Glomerular visceral epithelial cell (primary cell): ENCODE measurements around the gene PPP6R2.

ENCODE experiments used
- DNase-seq: peaks from one replicate; pipeline ENCODE4 v3.0.0-alpha.2; 2016; ENCODE audit errors: extremely low spot score

Gene PPP6R2

DNA sequence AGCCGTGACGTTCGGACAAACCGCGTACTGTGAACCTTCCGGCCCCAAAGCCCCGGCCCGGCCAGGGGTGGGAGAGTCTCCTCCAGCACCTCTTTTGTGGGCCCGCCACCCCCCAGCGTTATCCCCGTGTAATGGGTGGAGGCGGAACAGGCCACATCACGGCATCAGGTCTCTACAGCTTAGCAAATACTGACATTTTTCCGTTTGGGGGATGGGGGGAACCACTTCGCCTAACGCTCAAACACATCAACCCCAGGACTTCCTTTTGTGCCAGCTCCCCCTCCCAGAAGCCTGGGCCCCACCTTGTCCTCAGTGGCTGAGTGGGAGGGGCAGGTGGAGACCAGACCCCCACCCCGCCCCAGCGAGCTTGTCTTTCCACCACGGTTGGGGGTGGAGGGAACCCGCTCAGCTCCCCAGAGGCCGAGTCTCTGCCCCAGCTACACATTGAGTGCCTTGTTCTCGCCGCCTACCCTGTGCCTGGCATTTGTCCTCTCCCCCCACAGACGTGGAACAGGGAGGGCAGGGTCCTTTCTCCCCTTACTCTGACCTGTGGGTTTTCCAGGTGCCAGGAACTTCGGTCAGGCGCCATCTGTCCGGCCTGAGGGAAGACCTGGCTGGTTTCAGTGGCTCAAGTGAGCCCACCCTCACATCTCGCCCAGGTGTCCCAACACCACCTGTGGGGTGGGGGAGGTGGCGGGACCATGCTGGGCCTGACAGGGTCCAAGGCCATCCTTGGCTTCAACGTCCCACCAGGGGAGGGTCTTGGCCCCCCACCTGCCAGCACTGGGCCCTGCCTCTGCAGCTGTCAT, 102.1 kb downstream of the PPP6R2 start:
- DNase-seq: no peak

DNA sequence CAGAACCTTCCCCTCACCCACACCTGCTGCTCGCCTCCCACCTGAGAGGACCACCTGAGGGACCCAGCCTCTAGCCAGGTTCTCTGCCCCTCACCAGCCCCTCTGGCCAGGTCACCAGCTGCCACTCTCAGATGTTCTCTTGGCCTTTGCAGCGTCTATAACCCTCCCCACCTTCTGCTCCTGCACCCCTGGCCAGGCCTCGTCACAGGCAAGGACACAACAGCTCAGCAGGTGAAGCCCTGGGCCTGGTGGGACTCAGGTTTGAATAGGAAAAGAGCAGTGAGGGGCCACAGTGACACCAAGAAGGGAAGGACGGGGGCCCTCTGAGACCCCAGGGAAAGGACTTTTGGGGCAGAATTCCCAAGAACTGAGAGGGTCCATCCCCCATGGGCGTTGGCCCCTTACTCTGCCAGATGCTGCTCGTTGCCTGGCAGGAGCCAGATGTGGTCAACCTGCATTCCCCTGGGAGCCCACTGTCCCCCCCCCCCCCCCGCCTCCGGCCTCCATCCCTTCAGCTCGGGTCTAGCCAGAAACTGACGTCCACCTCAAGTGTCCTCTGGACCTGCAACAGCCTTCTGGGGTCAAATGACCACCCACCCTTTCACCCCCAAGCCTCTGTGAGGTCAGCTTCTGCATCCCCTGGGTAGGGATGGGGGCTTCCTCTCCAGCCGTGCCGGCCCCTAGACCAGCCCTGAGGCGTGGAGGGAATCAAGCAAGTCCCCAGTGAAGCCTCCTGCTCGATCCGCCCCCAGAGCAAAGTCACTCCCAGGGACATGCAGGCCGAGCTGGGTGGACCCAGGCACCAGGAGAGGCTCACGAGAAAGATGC, 103.0 kb downstream of the PPP6R2 start:
- no peak for DNase-seq

DNA sequence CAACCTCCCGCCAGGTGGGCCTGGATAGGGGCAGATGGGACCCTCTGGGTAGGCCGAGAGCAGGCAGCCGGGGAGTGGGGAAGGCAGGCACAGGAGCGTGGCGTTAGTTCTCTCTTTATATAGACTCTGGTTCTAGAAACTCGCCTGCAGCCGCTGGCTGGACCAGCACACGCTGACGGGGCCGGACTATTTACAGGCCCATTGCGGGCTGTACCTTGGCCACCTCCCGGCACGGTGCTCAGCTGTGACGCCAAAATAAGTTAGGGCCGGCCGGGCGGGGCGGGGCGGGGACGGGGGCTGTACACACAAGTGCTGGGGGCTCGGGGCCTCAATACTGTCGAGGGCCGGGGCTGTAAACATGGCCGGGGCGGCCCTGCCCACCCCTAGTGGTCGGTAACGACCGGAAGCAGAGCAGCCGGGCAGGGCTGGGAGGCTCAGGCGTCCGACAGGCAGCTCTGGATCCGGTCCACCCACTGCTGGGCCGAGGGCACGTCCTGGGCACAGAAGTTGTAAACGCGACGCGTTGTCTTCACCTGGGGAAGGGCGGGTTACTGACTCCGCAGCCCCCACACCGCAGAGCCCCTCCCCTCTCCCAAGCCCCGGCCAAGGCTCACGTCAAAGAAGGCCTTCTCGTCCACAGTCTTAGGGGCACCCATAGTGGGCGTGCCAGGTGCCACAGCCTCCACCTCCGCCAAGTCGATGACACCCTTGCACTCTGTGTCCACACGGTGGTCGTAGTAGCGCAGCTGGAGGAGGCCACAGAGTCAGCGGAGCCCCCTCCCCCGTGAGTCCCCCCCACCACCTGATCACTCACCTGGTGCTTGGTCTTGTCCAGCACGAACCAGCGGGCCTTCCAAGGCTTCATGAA, 103.8 kb downstream of the PPP6R2 start:
- no peak for DNase-seq

DNA sequence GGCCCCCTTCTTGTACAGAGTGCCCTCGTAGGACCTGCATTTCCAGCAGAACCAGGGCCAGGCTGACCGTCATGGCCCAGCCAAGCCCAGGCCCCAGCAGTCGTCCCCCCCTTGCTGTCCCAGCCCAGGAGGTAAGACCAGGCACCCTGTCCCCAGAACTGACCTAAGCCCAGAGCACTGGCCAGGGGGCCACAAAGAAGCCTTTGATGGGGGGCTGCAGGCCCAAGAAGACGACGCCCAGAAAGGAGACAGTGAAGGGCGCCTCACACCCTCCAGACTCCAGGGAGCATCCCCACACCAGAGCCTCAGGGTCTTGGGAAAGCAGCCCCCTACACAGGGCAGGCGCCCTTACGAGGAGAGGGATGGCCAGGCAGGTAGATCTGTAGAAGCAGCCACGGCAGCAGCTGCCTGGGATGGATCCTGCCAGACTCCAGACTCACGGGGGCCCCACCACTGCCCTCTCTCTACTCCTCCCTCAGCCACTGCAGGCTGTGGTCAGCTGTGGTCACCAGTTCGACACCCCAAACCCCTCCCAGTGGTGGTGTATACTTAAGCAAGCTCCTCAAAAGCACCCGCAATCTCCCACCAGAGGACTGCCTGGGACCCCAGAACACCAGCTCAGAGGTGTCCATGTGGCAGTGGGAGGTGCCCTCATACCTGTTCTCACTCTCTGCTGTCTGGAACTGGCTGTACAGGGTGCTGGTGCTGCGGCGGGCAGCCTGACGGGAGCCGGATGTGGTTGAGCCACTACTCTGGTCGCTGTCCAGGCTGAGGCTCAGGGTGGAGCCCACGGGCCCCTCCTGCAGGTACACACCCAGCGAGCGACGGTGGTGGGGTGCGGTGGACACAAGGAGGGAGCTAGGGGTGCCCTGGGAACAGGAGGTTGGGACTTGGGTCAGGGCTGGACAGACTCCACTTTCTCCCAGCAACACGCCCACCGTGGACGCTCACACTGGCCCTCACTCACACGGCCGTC, 104.7 kb downstream of the PPP6R2 start:
- no peak for DNase-seq

DNA sequence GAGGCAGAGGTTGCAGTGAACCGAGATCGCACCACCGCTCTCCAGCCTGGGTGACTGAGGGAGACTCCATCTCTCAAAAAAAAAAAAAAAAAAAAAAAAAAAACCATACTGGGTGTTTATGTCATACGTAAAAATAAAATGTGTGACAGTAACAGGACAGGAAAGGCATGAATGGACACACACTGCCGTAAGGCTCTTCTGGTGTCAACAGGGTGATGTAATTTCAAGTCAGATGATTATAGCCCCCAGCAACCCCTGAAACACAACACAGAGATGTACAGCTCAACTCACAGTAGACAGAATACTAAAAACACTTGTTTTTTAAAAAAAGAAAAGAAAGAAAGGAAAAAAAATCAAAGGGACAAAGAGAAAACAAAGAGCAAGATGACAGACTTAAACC, 109.5 kb downstream of the PPP6R2 start:
- no peak for DNase-seq

DNA sequence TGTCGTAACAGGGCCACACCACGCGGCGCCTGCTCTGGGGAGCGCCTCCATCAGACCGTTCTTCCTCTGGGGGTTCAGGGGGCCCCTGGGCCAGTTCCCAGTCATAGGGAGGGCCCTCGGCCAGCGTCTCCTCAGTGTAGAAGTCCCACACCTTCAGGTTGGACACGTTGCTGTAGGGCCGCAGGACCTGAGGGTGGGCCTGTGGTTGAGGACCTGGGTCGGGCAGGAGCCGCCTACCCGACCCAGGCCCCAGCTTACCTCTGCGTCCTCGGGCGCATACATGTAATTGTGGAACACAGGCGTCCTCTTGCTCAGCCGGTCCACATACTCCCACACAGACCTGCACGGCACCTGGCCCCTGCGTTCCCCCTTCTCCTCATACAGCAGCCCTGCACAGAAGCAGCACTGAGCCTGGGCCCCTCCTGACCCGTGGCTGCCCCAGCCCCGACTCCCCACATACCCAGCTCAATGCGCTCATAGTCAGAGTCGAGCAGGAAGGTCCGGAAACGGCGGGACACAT, 111.5 kb downstream of the PPP6R2 start:
- DNase-seq: no peak

DNA sequence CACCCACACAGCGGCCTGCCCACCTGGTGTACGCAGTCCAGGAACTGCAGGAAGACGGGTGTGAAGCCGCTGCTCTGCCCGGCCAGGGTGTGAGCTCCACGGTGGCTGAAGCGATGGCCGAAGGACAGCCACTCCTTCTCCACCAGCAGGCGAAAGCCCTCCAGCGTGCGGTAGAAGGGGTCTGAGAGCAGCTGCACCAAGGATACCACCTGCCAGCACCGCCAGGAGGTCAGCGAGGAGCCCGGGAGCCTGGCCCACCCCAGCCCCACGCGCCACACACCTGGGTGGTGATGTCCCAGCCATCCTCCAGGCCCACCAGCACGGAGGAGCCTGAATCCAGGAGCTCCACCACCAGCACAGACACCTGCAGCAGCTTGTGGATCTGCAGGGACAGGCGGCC, 112.1 kb downstream of the PPP6R2 start:
- no peak for DNase-seq

DNA sequence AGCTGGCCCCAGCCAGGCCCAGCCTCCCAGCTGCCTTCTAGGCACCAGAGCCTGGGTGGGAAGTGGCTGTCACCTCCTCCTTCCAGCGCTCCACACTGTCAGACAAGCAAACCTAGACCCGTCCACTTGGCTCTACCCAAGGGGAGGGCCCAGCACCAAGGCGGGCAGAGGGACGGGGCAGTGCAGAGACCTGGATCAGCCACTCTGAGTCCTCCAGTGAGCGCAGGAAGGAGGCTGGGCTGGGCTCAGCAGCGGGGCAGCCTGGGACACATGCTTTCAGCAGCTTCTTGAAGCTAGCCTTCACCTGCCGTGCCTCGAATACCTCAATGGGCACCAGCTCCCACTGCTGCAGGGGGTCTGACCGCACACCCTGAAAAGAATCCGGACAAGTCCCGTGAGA, 112.9 kb downstream of the PPP6R2 start:
- no peak for DNase-seq

DNA sequence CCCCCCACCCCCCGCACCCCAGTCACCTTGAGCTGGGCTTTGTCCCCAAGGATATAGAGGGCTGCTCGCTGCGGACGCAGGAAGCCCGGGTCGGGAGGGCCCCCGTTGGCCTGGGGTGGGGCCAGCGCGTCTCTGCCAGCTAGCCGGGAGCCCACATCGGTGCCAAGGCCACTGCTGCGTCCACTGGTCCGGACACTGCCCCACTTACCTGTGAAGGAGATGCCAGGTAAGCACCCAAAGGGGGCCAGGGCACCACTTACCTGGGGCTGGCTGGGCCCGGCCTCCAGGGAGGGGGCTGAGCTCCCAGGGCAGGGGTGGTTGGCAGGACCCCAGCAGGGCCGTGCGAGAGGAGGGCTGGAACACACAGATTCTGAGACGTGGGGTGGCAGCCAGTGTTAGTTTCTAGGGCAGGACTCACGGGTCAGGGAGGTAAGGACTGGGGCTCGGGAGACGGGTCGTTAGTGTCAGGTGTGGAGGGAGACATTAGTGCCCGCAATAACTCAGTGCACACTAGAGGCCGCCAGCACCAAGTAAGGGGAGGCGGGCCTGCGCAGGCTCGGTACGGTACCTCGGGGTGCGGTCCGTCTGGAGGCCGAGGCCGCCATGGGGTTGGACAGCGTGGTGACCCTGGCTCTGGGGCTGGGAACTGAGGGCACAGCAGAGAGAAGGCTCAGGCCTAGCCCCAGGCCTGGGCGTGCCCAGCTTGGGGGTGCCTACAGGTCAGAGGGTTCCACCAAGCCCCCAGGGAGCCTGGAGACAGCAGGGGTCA, 113.5 kb downstream of the PPP6R2 start:
- no peak for DNase-seq

DNA sequence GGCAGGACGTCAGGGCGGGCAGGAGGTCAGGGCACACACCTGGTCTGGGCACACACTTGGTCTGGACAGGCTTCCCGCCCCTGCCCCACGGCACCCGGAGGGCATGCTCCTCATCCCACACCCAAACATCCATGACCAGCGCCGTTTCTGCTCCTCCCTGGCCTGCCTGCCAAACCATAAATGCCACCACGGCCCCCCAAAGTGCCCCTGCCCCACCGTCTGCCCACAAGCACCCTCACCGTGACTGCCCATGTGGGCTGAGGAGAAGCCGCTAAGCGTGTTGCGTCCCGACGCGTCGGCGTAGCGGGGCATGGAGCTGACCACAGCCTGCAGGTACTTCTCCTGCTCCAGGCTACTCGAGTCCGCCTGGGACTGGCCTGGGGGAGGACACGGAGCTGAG, 115.9 kb downstream of the PPP6R2 start:
- DNase-seq: no peak

DNA sequence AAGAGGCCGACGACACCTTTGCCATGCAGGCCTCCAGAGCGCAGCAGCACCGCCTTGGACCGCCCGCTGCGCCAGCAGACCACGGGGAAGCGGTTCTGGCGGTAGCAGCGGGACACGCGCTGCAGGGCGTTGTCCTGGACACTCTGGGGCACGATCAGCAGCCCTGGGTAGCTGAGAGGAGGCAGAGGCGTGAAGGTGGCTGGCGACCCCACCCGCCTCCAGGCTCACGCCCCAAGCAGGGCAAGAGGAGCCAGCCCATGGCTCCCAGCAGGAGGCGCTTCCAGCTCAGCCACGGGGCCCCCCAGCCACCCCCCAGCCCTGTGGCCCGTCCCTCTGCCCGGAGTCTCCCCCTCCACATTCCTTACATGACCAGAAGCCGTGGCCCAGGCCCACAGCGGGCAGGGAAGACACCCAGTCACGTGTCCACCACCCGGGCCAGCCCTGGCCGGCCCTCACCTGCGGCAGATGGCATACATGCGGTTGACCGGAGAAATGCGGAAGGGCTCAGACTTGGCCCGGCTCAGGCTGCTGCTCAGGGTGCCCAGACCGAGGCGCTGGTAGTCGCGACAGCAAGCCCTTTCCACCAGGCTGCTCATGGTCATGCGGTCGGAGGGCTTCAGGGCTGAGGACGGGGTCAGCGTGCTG, 116.5 kb downstream of the PPP6R2 start:
- DNase-seq: no peak

DNA sequence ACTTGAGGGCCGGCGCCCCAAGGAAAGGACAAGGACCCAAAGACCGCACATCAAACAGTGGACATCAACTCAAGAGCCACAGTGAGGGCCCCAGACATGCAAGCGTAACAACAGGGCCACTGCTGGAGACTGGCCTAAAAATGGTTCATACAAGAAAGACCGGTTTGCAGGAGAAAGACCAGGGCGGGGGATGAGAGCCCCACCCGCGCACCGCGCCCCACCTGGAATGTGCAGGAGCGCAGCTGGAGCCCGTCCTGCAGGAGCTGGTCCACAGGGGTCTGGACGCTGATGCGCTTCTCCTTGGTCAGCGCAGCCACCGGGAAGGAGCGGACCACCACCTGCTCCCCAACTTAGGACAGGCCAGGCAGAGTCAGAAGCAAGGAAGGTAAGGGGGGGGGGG, 117.8 kb downstream of the PPP6R2 start:
- DNase-seq: no peak

DNA sequence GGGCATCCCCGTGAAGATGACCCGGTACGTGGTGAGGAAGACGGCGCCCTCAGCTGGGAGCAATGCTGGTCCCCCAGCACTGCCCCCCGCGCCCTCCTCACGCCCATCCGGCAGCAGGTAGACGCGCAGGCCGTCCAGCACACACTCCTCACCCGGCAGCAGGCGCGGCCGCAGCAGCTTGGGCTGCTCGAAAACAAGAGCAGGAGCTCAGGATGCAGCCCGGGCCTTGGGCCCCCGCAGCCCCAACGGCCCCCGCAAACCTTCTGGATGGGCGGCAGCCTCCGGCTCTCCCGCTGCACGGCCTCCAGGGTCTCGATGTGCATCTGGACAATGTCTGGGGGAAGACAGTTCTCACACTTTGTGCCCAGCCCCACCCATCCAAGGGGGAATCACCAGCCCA, 118.4 kb downstream of the PPP6R2 start:
- no peak for DNase-seq

DNA sequence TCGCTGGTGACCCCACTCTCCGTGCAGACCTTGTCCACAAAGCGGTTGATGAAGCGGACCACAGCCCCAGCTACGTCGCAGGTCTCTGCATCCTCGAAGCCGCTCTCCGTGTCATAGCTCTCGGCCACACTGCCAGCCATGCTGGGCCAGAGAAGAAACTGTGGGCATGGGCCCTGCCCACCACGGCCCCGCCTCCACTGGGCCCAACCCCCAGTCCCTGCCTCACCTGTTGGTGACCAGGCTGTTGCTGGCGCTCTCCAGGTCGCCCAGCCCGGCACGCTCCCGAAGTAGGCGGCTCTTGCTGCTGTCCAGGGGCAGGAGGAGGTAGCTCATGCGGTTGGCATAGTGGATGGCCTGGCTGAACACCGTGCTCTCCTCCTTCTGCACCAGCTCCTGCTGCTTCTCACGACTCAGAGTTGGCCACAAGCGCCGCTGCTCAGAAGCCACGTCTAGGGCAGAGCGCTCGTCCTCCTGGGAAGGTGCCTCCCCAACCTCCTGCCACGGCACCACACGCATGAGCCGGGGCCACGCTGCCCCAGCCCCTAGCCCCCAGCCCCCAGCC, 118.9 kb downstream of the PPP6R2 start:
- no peak for DNase-seq

DNA sequence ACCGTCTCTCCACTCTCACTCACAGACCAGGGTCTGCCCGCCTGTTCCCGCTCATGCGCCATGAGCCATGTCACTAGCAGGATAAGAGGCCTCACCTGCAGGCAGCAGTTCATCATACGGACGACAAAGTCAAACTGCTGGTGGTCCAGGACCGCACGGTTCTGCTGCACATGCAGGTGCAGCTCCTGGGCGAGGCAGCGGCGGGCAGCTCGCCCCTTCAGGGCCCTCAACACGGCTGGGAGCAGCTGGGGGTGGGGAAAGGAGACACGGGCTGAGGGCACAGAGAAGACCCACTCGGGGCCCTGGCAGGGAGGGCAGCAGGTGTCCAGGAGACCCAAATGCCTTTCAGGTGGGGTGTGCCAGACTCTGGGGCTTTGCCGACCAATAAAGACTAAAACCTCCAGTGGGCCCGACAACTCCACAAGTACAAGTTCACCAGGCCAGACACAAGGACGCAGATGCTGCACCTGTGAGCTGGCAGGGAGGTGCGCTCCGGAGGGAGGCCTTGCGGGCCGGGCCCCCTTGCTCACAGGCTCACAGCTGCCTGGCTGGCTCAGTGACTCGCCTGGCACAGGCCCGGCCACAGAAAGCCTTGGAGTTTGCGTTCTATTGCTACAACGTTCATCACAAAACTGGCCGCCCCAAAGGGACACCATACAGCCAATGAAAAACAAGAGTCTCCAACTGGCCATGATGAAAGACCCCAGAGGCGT, 120.2 kb downstream of the PPP6R2 start:
- no peak for DNase-seq

DNA sequence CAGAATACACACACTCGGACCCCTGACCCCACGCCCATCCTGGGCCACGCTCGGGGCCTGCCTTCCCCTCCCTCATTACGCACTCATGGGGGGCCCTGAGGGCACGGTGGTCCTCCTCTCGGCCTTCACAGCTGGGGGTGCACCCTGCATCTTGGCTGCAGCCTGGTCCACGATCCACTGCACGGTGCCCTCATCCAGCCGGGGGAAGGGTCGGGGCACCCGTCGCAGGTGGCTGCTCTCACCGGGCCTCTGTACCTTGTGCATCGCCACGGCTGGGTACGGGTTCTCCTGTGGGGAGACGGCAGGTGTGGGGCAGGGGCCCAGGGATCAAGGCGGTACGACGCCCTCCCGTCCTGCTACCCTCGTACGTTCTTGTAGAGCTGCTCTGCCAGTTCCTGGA, 121.3 kb downstream of the PPP6R2 start:
- no peak for DNase-seq

DNA sequence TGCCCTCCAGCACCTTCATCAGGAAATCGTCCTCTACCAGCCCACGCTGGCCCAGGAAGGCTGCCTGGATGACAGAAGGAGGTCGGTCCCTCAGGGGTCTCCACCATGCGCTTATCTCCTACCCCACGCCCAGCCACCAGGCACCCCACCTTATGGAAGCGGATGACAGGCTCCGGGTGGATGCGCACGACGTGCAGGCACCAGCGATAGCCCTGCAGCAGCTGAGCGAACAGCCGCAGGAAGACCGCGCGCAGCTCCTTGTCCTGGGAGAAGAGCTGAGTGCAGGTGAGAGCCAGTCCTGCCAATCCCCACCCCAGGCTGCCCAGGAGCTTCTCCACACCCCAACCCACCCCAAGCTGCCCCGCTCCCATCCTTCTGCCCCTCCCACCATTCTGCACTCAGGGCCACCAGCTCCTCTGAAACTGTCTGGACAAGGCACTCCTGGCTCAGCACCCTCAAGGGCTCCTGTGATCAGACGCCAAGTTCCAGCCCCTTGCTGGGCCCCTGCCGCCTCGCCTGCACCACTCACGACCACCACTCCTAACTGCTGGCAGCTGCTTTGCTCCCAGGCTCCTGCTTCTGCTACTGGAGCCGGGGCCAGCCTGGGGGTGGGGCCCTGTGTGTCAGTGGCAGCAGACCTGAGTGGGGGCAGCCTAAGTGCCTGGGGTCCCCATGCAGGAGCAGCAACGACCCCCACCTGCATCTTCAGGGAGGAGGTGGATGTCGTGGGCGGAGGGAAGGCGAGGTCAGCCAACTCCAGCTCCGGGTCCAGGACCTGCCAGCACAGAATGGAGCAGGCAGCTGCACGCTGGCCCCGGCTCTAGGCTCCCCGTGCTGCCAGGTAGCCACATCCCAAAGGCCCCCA, 122.2 kb downstream of the PPP6R2 start:
- no peak for DNase-seq

DNA sequence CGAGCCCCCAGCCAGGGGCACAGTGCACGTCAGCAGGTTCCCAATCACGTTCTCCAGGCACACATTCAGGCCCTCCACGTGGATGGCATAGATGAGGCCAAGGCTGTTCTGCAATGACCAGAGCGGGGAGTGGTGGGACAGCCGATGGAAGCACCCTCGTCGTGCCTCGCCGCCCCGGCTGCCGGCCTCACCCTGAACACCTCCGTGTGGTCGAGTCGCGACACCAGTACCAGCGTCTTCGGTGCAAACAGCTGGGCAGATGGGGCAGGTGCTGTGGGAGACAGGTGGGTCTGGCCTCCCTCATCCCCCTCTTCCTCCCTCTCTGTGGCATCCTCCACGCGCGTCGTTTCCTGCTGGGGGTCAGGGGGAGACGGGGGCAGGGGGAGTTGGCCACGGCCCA, 124.2 kb downstream of the PPP6R2 start:
- DNase-seq: no peak
